Vagina (tissue), 2 donors: ENCODE data around the gene CAMKMT.

Experiments used
- CTCF ChIP-seq, 3 experiments: fragments of 450-650 bp in 2 of 3; fragments of 200-600 bp in 1 of 3; sonication (generic) in 1 of 3; IDR thresholded peaks; one replicate each; pipeline ENCODE4 v1.5.1; 2017 to 2019; ENCODE audit warnings: antibody characterized with exemption in 3 of 3, mild to moderate bottlenecking in 2 of 3, moderate library complexity in 2 of 3
- POLR2A ChIP-seq, 2 donors: fragments of 450-650 bp; IDR thresholded peaks; one replicate each; pipeline ENCODE4 v1.6.1; 2017; ENCODE audit warnings: antibody characterized with exemption in 2 of 2, mild to moderate bottlenecking in 2 of 2, moderate library complexity in 2 of 2
- POLR2AphosphoS5 ChIP-seq, 2 donors: sonication (generic); formaldehyde crosslinking; IDR thresholded peaks; one replicate each; pipeline ENCODE4 v1.9.0; 2017; ENCODE audit warnings: antibody characterized with exemption in 2 of 2, mild to moderate bottlenecking in 2 of 2, low read depth in 1 of 2; ENCODE audit not compliant: insufficient read depth in 1 of 2

GRCh38 chr2:44462934-44463849 is 101.4 kb downstream of the CAMKMT start:
- TF ChIP-seq CTCF (IDR thresholded peaks at IDR 0.05) (no peak), POLR2A (IDR thresholded peaks at IDR 0.05) (no peak), POLR2AphosphoS5 (IDR thresholded peaks at IDR 0.05; ENCODE audit: insufficient read depth in 1 of 2, low read depth in 1 of 2) (no peak)
